GM19099 (cell line): ENCODE results near the gene SORCS2.

Experiments
- POLR2A ChIP-seq: IDR thresholded peaks from 3 replicates; pipeline ENCODE4 v1.6.1; 2011; ENCODE audit warnings: low read depth; ENCODE audit not compliant: insufficient read length; ENCODE audit errors: extremely low read depth

The SORCS2 gene

DNA sequence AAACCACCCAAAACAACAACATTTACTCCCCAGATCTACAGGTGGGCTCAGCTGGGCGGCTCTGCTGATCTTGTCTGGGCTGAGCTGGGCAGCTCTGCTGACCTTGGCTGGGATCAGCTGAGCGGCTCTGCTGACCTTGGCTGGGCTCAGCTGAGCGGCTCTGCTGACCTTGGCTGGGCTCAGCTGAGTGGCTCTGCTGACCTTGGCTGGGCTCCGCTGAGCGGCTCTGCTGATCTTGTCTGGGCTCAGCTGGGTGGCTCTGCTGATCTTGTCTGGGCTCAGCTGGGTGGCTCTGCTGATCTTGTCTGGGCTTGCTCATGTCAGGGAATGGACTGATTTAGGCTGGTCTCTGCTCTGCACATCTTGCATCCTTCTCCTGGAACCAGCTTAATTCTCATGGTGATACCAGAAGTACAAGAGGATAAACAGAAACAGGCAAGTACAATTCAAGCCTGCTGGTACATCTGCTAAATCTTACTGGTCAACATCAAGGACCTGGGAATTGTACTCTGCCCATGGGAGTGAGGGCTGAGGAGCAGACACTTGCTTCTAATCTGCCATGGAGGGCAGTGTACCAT, 490.9 kb downstream of the SORCS2 start:
- no peak for TF ChIP-seq POLR2A

DNA sequence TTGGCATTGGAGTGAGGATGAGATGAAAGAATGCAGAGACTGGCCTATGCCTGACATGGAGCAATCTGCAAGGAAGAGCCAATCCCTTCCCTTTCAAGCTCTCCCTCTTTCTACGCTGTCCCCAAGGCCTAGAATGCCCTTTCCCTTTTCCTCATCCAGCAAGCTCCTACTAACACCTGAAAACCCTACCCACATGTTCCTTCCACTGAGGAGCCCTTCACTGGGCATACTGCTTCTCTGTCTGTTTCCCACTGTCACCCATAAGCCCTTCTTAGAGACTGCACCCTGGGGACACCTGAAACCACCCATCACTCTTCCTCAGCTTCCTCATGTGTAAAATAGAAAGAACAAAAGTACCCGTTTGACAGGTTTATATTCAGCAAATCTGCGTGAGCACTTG, 492.0 kb downstream of the SORCS2 start:
- TF ChIP-seq POLR2A = no peak

DNA sequence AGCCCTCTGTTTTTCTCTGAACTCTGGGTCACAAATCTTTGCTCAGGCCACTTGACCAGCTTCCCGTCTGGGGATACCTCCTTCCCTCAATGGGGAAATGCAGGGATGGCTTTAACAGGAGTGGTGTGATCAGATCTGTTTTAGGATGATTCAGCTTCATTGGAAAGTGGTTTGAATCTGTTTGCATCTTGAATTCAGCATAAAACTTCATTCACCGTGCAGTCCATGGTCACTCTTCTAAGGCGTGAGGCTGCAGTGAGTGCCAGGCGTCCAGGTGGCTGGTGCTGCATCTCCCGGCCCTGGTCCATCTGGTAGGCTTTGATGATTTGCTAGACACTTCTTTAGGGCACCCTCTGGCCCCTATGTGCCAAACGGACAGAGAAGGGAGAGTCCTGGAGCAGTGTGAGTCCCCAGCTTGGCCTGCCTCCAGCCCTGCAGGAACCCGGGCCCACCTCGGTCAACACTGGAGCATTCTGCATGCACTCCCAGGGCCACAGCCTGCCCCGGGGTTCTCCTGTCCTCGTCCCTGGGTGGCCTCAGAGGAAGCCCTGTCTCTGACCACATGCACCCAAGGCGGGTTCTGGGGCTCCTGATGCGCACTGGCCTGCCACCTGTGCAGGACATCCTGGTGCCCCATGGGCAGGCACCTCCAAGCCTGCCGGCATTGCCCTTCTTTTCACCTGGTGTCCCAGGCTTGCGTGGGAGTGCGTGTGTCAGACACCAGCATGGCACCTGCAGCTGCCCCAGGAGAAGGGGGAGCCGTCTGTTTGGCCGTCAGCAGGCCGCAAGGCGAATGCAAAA, 493.9 kb downstream of the SORCS2 start:
- no peak for TF ChIP-seq POLR2A

DNA sequence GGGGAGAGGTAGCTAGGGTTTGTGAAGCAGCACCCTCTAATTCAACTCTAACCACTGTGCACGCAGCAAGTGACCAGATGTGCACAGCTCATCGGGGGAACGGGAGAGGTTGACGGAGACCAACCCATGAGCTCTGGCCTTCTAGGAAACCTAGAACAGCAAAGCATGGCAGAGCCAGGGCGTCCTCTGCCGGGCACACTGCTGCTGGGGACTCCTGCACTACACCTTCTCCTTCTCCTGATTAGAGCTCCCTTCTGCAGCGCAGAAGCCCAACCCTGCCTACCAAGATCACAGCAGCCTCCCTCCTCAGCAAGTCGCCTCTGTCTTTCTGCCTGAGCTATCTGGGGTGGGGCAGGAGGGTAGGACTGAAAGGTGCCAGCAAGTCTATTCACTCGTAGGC, 494.7 kb downstream of the SORCS2 start:
- no peak for TF ChIP-seq POLR2A

DNA sequence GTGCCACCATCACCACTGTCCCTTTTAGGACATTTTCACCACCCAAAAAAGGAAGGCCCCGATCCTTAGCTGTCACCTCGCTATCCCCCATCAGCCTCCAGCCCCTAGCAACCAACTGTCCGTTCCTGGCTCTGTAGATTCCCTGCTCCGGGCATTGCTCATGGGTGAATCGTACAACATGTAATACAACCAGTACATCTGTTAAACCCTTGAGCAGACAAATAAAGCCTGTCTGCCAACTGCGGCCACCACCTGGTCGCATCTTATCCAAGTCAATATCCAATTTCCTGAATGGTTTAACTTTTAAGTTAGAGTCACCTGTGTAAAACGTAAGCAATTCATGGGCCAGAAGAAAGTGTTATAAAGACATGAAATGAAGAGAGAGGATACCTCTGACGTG, 495.5 kb downstream of the SORCS2 start:
- TF ChIP-seq POLR2A = no peak

DNA sequence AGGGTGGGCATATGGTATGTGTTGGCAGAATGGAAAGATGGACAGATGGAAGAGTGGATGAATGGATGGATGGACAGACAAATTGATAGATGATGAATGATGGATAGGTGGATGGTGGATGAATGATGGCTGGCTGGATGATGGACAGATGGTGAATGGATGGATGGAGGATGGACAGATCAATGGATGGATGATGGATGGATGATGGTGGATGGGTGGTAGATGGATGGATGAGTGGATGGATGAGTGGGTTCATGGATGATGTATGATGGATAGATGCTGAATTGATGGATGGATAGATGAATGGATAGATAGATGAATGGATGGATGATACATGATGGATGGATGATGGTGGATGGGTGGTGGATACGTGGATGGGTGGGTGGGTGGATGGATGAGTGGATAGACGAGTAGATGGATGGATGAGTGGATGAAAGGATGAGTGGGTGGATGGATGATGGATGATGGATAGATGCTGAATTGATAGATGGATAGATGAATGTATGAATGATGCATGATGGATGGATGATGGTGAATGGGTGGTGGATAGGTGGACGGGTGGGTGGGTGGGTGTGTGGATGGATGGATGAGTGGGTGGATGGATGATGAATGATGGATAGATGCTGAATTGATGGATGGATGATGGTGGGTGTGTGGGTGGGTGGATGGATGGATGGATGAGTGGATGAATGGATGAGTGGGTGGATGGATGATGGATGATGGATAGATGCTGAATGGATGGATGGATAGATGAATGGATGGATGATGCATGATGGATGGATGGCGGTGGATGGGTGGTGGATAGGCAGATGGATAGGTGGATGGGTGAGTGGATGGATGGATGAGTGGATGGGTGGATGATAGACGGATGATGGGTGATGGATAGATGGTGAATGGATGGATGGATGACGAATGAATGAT, 497.7 kb downstream of the SORCS2 start:
- no peak for TF ChIP-seq POLR2A

DNA sequence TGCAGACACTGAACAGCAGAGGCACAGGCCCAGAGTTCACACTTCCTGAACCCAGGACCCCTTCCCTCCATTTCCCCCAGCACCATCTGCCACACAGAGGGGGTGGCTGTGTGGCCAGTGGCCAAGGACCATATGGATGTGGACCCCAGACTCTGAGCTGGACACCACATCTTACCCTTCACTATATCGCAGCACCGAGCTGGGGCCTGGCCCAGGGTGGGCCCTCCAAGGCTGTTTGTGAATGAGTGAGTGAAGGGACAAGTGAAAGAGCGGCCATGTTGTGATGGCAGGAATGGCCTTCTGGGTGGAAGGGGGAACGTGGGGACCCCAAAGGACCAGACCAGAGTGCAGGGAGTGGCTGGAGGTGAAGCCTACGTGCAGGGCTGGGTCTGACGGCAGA, 498.7 kb downstream of the SORCS2 start:
- TF ChIP-seq POLR2A = no peak

DNA sequence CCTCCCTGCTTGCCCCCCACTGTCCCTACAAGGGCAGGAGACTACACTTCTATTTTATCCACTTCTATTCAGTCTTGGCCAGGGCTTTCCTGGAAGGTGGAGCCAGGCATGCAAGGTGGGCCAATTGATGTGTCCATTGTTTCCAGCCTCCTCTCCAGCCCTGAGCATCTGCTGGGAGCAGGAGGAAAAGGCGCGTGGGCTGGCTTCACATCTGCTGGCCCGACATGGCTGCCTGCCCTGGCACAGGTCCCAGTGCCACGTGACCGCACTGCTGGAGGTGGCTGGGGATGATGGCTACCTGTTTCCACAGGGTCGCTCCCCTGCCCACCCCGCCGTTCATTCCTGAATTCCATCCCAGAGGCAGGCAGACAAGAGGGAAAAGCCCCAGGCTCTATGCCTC, 499.6 kb downstream of the SORCS2 start:
- no peak for TF ChIP-seq POLR2A

DNA sequence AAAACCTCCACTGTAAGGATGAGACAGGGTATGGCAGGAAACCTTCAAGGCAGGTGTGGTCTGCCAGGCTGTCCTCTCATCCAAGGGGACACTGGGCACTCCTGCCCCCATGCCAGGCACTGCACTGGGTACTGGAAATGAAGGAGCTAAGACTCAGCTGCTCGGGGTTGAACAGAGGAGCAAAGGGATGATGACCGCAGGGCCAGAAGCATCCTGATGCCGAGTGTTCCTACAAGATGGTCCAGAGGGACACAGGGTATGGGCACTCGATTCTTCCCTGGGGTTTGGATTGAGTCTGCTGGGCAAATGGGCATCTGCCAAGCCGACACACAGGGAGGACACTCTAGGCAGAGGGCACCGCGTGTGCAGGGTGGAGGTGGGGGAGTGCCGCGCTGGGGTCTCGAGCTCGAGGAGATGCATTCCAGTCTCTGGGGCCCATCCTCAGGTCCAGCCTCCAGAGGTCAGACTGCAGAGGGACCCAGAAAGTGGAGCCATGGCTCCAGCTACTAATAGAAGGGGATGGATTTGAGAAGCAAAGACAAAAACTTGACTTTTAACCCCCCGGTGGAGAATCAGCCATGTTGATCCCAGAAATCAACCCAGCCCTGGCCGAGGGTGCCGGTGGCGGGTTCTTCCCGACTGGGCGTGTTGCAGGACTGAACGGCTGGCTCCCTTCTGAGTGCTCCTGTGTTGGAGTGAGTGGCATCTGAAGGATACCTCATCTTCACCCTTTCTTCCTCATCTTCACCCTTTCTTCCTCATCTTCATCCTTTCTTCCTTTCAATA, 500.3 kb downstream of the SORCS2 start:
- no peak for TF ChIP-seq POLR2A

DNA sequence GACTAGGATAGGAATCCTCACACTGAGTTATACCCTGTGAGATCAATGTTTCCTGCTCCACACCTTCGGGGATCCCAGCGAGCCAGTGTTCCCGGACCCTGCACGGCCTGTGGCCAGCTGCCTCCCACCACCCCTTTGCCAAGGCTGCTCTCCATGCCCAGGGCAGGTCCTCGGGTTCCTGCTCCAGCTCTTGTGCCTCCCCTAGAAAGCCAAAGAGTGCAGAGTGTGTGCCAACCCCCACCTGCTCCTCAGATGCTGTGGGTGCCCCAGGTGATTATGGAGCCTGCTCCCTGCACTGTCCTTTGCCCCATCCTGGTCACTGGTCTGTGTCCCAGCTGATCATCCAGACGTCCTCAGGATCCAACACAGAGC, 500.9 kb downstream of the SORCS2 start:
- TF ChIP-seq POLR2A = no peak

DNA sequence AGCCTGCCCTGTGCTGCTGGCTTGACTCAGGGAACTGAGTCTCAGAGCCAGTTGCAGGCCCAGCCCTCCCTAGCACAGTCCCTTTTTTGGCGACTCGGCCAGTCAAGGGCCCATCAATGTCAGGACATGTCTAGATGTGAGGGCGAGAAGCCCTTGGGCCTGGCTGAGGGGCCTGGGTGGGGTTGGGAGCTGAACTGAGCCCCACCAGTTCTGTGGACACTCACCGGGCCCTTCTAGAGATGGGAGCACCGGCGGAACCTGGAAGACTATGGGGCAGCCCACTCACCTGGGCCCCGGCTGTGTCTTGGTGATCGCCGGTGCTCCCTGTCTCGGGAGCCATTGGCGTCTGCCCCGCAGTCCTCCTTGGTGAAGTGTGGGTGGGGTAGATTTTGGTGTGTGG, 501.4 kb downstream of the SORCS2 start:
- no peak for TF ChIP-seq POLR2A

DNA sequence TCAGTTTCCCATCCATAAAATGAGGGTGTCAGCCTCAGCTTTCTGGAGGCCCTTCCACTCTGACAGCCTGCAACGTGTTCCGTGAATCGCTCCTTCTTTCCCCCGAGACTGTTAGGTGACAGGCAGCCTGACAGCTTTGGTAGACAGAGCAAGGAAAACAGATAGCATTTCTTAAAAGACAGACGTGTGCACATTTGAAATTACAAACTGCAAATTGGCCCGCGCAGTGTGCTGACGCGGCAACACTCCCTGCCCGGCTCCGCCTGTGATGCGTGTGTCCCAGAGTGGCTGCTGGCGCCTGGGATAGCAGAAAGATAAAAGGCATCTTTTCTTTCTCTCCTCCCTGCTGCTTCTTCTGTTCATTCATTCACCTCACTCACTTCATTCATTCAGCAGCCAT, 502.0 kb downstream of the SORCS2 start:
- TF ChIP-seq POLR2A = no peak

DNA sequence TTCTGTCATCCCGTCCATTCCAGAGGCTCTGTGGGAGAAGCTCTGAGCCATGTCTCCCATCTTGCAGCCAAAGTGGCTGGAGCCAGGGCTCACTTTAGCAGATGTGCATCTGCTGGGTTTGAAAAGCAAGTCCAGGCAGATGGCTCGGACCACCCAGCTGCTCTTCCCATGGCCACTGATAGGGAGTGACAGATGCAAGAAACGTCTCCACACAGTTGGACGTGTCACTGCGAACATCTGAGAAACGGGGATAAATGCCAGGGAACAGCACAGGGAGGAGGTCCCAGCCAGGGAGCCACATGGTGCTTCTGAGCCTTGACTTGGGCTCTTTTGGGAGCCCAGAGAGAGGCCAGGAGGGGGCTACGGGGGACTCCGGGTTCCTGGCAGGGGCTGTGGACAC, 505.0 kb downstream of the SORCS2 start:
- no peak for TF ChIP-seq POLR2A

DNA sequence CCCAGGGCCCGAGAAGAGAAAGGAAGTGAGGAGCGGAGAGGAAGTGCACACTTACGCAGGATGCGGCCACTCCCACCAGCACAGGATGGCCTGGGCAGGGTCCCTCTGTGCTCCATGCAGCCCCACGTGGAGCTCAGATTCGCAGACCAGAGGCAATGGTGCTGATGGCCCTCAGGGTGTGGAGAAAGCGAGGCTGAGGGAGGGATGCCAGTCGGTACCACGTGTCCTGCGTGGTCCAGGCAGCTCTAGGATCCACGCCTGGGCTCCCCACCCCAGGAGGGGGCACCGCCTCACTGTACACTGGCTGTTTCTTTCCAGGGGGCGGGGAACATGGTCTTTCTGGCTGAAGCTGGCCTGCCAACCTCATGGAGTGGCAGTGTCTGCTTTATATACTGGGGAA, 505.5 kb downstream of the SORCS2 start:
- no peak for TF ChIP-seq POLR2A

DNA sequence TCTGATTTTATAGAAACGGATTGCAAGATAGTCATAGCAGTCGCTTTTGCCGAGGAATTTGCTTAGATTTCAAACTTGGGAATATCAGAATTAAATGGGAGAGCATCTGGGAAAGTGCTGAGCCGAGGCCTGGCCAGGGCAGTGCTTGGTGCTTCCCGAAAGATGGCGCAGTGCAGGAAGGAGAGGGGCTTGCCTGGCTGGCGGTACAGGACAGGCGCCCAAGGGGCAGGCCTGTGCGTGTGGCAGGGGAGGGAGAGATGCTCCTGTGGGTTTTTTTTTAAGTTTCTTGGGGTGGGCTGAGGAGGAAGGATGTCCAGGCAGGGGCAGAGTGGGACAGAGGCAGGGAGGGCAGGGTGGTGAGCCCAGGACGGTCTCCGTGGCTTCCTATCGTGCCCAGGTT, 506.2 kb downstream of the SORCS2 start:
- no peak for TF ChIP-seq POLR2A
